Nephron (organoid): ENCODE results near the gene HOXB3.

Experiments
- H3K27ac Mint-ChIP-seq, 3 experiments: 2 replicates each; pipeline ENCODE4 v1.8.0; 2020; ENCODE audit warnings: mixed read lengths in 3 of 3, mild to moderate bottlenecking in 2 of 3, moderate library complexity in 1 of 3
- H3K27me3 Mint-ChIP-seq: 2 replicates; pipeline ENCODE4 v1.8.0; 2021; ENCODE audit warnings: low read depth, mild to moderate bottlenecking, moderate library complexity, mixed read lengths
- H3K36me3 Mint-ChIP-seq: 2 replicates; pipeline ENCODE4 v1.8.0; 2020; ENCODE audit warnings: low read depth, mixed read lengths
- H3K4me1 Mint-ChIP-seq: 2 replicates; pipeline ENCODE4 v1.8.0; 2020; ENCODE audit warnings: mixed read lengths
- H3K4me3 Mint-ChIP-seq, 3 experiments: 2 replicates each; pipeline ENCODE4 v1.8.0; 2020; ENCODE audit warnings: mild to moderate bottlenecking in 3 of 3, mixed read lengths in 3 of 3, moderate library complexity in 2 of 3
- H3K9me3 Mint-ChIP-seq: 2 replicates; pipeline ENCODE4 v1.8.0; 2020; ENCODE audit warnings: mixed read lengths
- TF ChIP-seq, protein P1 (sequence below), 3 experiments: fragments of 200-600 bp; sonication (generic); IDR thresholded peaks; one replicate each; pipeline ENCODE4 v1.5.0; 2021; ENCODE audit warnings: antibody characterized with exemption in 3 of 3; ENCODE audit not compliant: unreplicated experiment in 3 of 3

Gene HOXB3

GRCh38 chr17:48548523-48549280 lies 41.3 kb downstream of the HOXB3 start:
- Mint-ChIP-seq H3K27me3 (no peaks in the 10 kb centered on the region), H3K4me1 (peaks cover 77% of the 10 kb centered on the region), H3K4me3 (peak overlapping the region; percentile 70 to 97 (median 92)), H3K9me3 (no peaks in the 10 kb centered on the region), H3K36me3 (peaks cover 42% of the 10 kb centered on the region), H3K27ac (peak overlapping the region; percentile 99 to 100 (median 99))
- TF ChIP-seq, protein P1, sequence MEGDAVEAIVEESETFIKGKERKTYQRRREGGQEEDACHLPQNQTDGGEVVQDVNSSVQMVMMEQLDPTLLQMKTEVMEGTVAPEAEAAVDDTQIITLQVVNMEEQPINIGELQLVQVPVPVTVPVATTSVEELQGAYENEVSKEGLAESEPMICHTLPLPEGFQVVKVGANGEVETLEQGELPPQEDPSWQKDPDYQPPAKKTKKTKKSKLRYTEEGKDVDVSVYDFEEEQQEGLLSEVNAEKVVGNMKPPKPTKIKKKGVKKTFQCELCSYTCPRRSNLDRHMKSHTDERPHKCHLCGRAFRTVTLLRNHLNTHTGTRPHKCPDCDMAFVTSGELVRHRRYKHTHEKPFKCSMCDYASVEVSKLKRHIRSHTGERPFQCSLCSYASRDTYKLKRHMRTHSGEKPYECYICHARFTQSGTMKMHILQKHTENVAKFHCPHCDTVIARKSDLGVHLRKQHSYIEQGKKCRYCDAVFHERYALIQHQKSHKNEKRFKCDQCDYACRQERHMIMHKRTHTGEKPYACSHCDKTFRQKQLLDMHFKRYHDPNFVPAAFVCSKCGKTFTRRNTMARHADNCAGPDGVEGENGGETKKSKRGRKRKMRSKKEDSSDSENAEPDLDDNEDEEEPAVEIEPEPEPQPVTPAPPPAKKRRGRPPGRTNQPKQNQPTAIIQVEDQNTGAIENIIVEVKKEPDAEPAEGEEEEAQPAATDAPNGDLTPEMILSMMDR (IDR thresholded peaks at IDR 0.05; ENCODE audit: unreplicated experiment in 3 of 3) = no peak

GRCh38 chr17:48547808-48548522 lies 42.1 kb downstream of the HOXB3 start:
- H3K9me3 Mint-ChIP-seq = no peaks in the 10 kb centered on the region
- H3K4me3 Mint-ChIP-seq = peak overlapping the region; percentile 70 to 97 (median 92)
- H3K27ac Mint-ChIP-seq = peak overlapping the region; percentile 99 to 100 (median 99)
- peaks cover 70% of the 10 kb centered on the region for H3K4me1 Mint-ChIP-seq
- peaks cover 35% of the 10 kb centered on the region for H3K36me3 Mint-ChIP-seq
- no peaks in the 10 kb centered on the region for H3K27me3 Mint-ChIP-seq
- TF ChIP-seq, protein P1 (IDR thresholded peaks at IDR 0.05; ENCODE audit: unreplicated experiment in 3 of 3) = no peak

DNA sequence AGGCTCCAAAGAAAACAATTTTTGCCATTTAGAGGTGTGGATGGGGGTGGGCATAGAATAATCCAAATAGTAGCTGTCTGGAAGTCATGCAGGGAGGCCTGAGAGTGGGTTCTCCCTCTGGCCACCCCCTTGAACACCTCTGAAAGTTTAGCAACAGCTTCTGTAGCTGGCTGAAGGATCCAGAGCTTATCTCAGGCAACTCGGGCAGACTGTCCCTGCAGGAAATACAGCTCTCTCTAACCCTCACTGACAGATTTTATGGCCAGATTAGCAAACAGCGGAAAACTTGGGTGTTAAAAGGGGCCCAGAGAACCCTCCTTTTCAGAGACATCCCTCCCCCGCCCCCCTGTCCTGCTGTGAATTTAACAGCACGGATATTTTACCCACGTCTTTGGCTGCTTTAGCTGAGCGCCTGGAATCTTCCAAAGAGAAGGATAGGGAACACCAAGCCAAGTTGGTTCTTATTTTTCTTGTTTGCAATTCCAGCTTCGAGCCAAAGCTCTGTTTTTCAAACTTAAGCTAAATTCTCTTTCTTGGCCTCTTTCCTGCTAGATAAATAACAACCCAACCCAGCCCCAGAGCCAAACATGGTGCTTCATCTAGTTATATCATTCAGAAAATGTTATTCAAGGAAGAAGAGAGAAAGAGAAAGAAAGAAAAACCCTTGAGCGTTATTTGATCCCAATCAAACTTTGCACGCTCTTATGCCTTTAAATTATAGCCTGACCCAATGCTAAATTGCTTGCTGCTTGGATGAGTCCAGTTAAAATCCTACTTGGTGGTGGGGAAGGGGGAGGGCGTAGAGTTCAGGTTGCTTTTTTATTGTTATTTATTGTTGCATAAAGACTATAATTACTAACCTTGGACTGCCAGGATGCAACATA lies 42.9 kb downstream of the HOXB3 start:
- H3K27ac Mint-ChIP-seq = peak overlapping the region; percentile 99 to 100 (median 99)
- peaks cover 67% of the 10 kb centered on the region for H3K4me1 Mint-ChIP-seq
- peak overlapping the region; percentile 92 to 97 (median 95) for H3K4me3 Mint-ChIP-seq
- peaks cover 35% of the 10 kb centered on the region for H3K36me3 Mint-ChIP-seq
- no peaks in the 10 kb centered on the region for H3K27me3 Mint-ChIP-seq
- TF ChIP-seq, protein P1 (IDR thresholded peaks at IDR 0.05; ENCODE audit: unreplicated experiment in 3 of 3) = no peak
- no peaks in the 10 kb centered on the region for H3K9me3 Mint-ChIP-seq

DNA sequence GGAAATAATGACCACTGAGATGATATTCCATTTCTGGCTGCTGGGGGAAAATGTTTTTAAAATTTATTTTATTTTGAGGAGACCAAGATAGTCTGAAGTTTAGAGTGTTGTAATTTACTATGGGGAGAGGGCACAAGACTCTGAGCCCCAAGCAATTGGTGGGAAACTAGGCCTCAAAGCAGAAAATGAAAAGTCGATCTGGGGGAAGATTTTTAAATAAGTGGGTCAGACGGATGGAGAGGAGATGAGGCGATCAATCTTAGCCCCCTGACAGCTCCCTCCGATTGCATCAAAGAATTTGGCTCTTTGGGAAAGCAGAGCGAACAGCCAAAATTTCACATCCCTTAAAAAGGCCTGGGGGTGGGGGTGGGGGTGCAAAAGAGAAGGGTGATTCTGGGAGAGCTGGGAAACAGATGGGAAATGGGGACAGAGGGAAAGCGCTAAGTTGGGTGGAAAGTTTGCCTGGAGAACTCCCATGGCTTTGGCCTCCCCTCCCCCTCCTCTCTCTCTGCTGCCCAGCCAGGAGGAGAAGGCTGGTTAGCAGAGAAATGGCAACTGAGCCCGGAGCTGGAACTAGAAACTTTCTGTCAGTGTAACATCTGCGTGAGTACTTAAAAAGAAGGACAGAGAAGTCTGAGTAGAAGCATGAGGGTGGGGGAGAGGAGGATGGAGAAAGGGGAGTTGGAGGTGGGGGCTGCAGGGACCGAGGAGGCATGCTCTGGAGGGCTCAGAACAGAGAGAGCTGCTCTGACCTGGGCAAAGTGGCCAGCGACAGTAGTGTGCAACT lies 43.7 kb downstream of the HOXB3 start:
- Mint-ChIP-seq H3K9me3 (no peaks in the 10 kb centered on the region), H3K27ac (peak overlapping the region; percentile 99 to 100 (median 99)), H3K27me3 (no peaks in the 10 kb centered on the region), H3K4me3 (peak overlapping the region; percentile 92 to 97 (median 95)), H3K36me3 (peaks cover 31% of the 10 kb centered on the region), H3K4me1 (peaks cover 66% of the 10 kb centered on the region)
- TF ChIP-seq, protein P1 (IDR thresholded peaks at IDR 0.05; ENCODE audit: unreplicated experiment in 3 of 3) = no peak

DNA sequence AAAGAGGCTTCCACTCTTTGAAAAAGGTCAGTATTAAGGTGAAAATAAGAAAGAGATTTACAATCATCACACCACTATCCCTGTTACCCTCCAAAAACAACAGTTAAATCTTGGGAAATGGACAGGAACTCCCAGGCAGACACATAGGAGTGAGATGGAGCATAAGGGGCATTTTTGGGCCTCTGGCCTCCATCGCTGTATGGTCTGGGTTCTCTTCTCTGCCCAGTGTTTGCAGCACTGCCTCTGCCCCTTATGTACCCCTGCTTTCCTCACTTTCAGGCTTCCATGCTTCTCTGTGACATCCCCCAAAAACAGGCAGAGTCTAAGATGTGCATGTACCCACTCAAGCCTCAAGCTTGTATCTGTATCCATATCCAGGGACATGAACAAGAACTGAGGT lies 44.5 kb downstream of the HOXB3 start:
- TF ChIP-seq, protein P1 (IDR thresholded peaks at IDR 0.05; ENCODE audit: unreplicated experiment in 3 of 3) = no peak
- no peaks in the 10 kb centered on the region for H3K9me3 Mint-ChIP-seq
- peaks cover 31% of the 10 kb centered on the region for H3K36me3 Mint-ChIP-seq
- peak overlapping the region; percentile 99 to 100 (median 99) for H3K27ac Mint-ChIP-seq
- H3K27me3 Mint-ChIP-seq = no peaks in the 10 kb centered on the region
- peak overlapping the region; percentile 92 to 97 (median 95) for H3K4me3 Mint-ChIP-seq
- H3K4me1 Mint-ChIP-seq = peaks cover 72% of the 10 kb centered on the region
